ENCODE results near the gene SFXN2.

Gene SFXN2

GRCh38 chr10:102780527-102780808, 66.0 kb downstream of the SFXN2 start:
- Histone ChIP-seq H3K27me3 (ENCODE audit: insufficient read depth, poor library complexity, severe bottlenecking) (no peaks in the 10 kb centered on the region), H3K27ac (replicated peaks) (no peak overlapping the region)
- DNase-seq (ENCODE audit: low read depth in 1 of 2, low spot score in 1 of 2): no peak

GRCh38 chr10:102781090-102781920, 66.9 kb downstream of the SFXN2 start:
- no peak for DNase-seq (ENCODE audit: low read depth in 1 of 2, low spot score in 1 of 2)
- TF ChIP-seq REST (IDR thresholded peaks at IDR 0.05; ENCODE audit: insufficient replicate concordance, low read depth) (no peak), GABPA (IDR thresholded peaks at IDR 0.05; ENCODE audit: low read depth) (no peak), CTCF (IDR thresholded peaks at IDR 0.05; ENCODE audit: insufficient read depth, low read length) (no peak), POLR2AphosphoS5 (IDR thresholded peaks at IDR 0.05; ENCODE audit: low read depth) (no peak), SPI1 (IDR thresholded peaks at IDR 0.05; ENCODE audit: borderline replicate concordance, low read depth) (no peak)
- H3K27ac ChIP-seq (replicated peaks): no peak overlapping the region
- no peak overlapping the region for H3K4me3 ChIP-seq (replicated peaks; ENCODE audit: insufficient read depth, low read length)
- H3K27me3 ChIP-seq (ENCODE audit: insufficient read depth, poor library complexity, severe bottlenecking): no peaks in the 10 kb centered on the region

More at GRCh38 chr10:102780527-102780808, 66.0 kb downstream of the SFXN2 start:
- TF ChIP-seq GABPA (IDR thresholded peaks at IDR 0.05; ENCODE audit: low read depth) (no peak), SPI1 (IDR thresholded peaks at IDR 0.05; ENCODE audit: borderline replicate concordance, low read depth) (no peak), CTCF (IDR thresholded peaks at IDR 0.05; ENCODE audit: insufficient read depth, low read length) (no peak), POLR2AphosphoS5 (IDR thresholded peaks at IDR 0.05; ENCODE audit: low read depth) (no peak), REST (IDR thresholded peaks at IDR 0.05; ENCODE audit: insufficient replicate concordance, low read depth) (no peak)
- H3K4me3 ChIP-seq (replicated peaks; ENCODE audit: insufficient read depth, low read length): no peak overlapping the region

- TF ChIP-seq GABPA (IDR thresholded peaks at IDR 0.05; ENCODE audit: low read depth) (no peak), CTCF (IDR thresholded peaks at IDR 0.05; ENCODE audit: insufficient read depth, low read length) (no peak), REST (IDR thresholded peaks at IDR 0.05; ENCODE audit: insufficient replicate concordance, low read depth) (no peak), SPI1 (IDR thresholded peaks at IDR 0.05; ENCODE audit: borderline replicate concordance, low read depth) (no peak), POLR2AphosphoS5 (IDR thresholded peaks at IDR 0.05; ENCODE audit: low read depth) (no peak)
- DNase-seq (ENCODE audit: low read depth in 1 of 2, low spot score in 1 of 2): no peak
- no peak overlapping the region for H3K4me3 ChIP-seq (replicated peaks; ENCODE audit: insufficient read depth, low read length)
- H3K27ac ChIP-seq (replicated peaks): no peak overlapping the region
- no peaks in the 10 kb centered on the region for H3K27me3 ChIP-seq (ENCODE audit: insufficient read depth, poor library complexity, severe bottlenecking)
Measured at GRCh38 chr10:102781921-102782557, 67.6 kb downstream of the SFXN2 start.

All from HL-60 (cell line).